AG04449 (cell line): ENCODE data around the gene RPL38.

ENCODE experiments used
- CTCF ChIA-PET: fragments of 350-600 bp; formaldehyde crosslinking; extraction: SDS; loops from one replicate; lab custom pipeline; 2021; ENCODE audit warnings: antibody characterized with exemption; lab: Yijun Ruan, JAX
- POLR2A ChIA-PET: fragments of 400-600, 350-600 bp; formaldehyde crosslinking; extraction: SDS; loops from one replicate; lab custom pipeline; 2020; ENCODE audit warnings: antibody characterized with exemption, inconsistent platforms; lab: Yijun Ruan, JAX
- DNase-seq: peaks from one replicate; pipeline ENCODE4 v3.0.0-alpha.2; 2010; ENCODE audit warnings: low read depth, low spot score
- H3K4me3 ChIP-seq: 2 replicates; pipeline ENCODE4 v1.5.1; 2011; ENCODE audit warnings: low read depth, mild to moderate bottlenecking, control low read depth, low read length
- TF ChIP-seq, protein P1 (sequence below): IDR thresholded peaks from one replicate; pipeline ENCODE4 v1.5.1; 2011; ENCODE audit warnings: mild to moderate bottlenecking, moderate library complexity, low read length, control low read depth, inconsistent platforms; ENCODE audit not compliant: insufficient read depth; ENCODE audit errors: missing control alignments

RPL38 gene

GRCh38 chr17:74239172-74239571 is 35.7 kb downstream of the RPL38 start:
- no peak overlapping the region for H3K4me3 ChIP-seq
- DNase-seq, result no peak
- CTCF ChIA-PET, result no interaction called here
- TF ChIP-seq, protein P1, sequence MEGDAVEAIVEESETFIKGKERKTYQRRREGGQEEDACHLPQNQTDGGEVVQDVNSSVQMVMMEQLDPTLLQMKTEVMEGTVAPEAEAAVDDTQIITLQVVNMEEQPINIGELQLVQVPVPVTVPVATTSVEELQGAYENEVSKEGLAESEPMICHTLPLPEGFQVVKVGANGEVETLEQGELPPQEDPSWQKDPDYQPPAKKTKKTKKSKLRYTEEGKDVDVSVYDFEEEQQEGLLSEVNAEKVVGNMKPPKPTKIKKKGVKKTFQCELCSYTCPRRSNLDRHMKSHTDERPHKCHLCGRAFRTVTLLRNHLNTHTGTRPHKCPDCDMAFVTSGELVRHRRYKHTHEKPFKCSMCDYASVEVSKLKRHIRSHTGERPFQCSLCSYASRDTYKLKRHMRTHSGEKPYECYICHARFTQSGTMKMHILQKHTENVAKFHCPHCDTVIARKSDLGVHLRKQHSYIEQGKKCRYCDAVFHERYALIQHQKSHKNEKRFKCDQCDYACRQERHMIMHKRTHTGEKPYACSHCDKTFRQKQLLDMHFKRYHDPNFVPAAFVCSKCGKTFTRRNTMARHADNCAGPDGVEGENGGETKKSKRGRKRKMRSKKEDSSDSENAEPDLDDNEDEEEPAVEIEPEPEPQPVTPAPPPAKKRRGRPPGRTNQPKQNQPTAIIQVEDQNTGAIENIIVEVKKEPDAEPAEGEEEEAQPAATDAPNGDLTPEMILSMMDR, result no peak
- POLR2A ChIA-PET, result no interaction called here

- POLR2A ChIA-PET, result no interaction called here
- CTCF ChIA-PET, result interaction anchor here (1.1 kb wide), 1 partner anchor 37 kb away, joined by 3 read pairs; the partner anchor contains the start of gene RPL38
- DNase-seq, result no peak
- TF ChIP-seq, protein P1, result no peak
- no peak overlapping the region for H3K4me3 ChIP-seq
Observed at GRCh38 chr17:74240618-74241205, 37.2 kb downstream of the RPL38 start.

- ChIA-PET POLR2A (no interaction called here), CTCF (no interaction called here)
- no peak overlapping the region for H3K4me3 ChIP-seq
- DNase-seq, result no peak
- TF ChIP-seq, protein P1, result no peak
Observed at GRCh38 chr17:74241431-74241830, 38.0 kb downstream of the RPL38 start.

- TF ChIP-seq, protein P1, result no peak
- ChIA-PET POLR2A (no interaction called here), CTCF (no interaction called here)
- no peak overlapping the region for H3K4me3 ChIP-seq
- no peak for DNase-seq
Observed at GRCh38 chr17:74241847-74242246, 38.4 kb downstream of the RPL38 start.

- no peak overlapping the region for H3K4me3 ChIP-seq
Observed at GRCh38 chr17:74243013-74243755, 39.7 kb downstream of the RPL38 start.

DNA sequence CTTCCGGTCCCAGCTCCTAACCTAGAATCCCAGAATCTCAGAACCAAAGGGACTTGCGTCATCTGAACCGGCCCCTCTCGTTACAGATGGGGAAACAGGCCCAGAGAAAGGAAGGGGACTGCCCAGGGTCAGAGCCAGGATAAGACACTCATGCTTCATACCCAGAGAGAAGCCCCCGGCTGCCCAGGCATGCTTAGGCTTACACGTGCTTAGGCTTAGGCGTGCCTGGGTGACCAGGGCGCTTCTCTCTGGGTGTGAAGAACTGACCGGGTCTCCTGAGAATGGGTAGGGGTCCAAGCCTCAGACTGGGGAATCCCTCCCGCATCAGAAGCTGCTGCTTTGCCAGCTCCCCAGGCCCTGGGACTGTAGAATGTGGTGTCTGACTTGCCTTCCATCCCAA is 40.6 kb downstream of the RPL38 start:
- DNase-seq, result no peak
- TF ChIP-seq, protein P1, result no peak
- ChIA-PET CTCF (no interaction called here), POLR2A (no interaction called here)
- no peak overlapping the region for H3K4me3 ChIP-seq

More at GRCh38 chr17:74243013-74243755, 39.7 kb downstream of the RPL38 start:
- DNase-seq, result no peak
- CTCF ChIA-PET, result no interaction called here
- TF ChIP-seq, protein P1, result no peak
- POLR2A ChIA-PET, result no interaction called here
